Caco-2 (cell line): Measurements from ENCODE around the gene ANTKMT. TPM values are rescaled to one million over a fixed set of nuclear protein-coding genes. Genes with fewer than 3 reads are reported as not detected.
A peak's percentile ranks its signal among the peaks of the same experiment; 100 is the strongest.
"Not testable (repeated sequence)": the region's sequence is repeated elsewhere in the genome, so short reads cannot be mapped to it uniquely, and the experiment has no call there.

Experiments
- BruUV-seq: library from RNA; stranded (reverse); fragments of 400-500 nt; replicated peaks from 2 replicates; lab custom pipeline; 2021; lab: Mats Ljungman, UMichigan
- CTCF ChIA-PET: fragments of 300-600 bp; sonication (Branson Sonifier 250); formaldehyde crosslinking; loops from one replicate; lab custom pipeline; 2022; ENCODE audit warnings: antibody characterized with exemption; lab: Charles Lee
- POLR2A ChIA-PET: fragments of 300-600 bp; sonication (Branson Sonifier 250); formaldehyde crosslinking; loops from one replicate; lab custom pipeline; 2022; ENCODE audit warnings: antibody characterized with exemption; lab: Charles Lee
- DNase-seq, 2 experiments: peaks; one replicate each; pipeline versions ENCODE4 v3.0.0 to v3.0.0-alpha.2; 2020 to 2022
- H3K27me3 ChIP-seq: replicated peaks from 2 replicates; pipeline ENCODE4 v1.6.0; 2011; ENCODE audit warnings: low read length; ENCODE audit not compliant: control insufficient read depth, insufficient read depth
- H3K36me3 ChIP-seq: 2 replicates; pipeline ENCODE4 v1.5.1; 2011; ENCODE audit warnings: low read length; ENCODE audit not compliant: control insufficient read depth, insufficient read depth
- H3K4me1 ChIP-seq: fragments of 250-450 bp; sonication (Bioruptor Pico); 2 replicates; pipeline ENCODE4 v1.5.1; 2020; ENCODE audit warnings: mild to moderate bottlenecking
- H3K4me3 ChIP-seq: 2 replicates; pipeline ENCODE4 v1.5.1; 2011; ENCODE audit warnings: low read depth, mild to moderate bottlenecking, control low read depth, low read length
- H3K9me3 ChIP-seq: fragments of 250-450 bp; sonication (Bioruptor Pico); 2 replicates; pipeline ENCODE4 v1.5.1; 2020; ENCODE audit warnings: mild to moderate bottlenecking, moderate library complexity
- H3K27ac Mint-ChIP-seq: one replicate; pipeline ENCODE4 v1.8.0; 2022; ENCODE audit warnings: mixed read lengths; ENCODE audit not compliant: unreplicated experiment
- H3K27me3 Mint-ChIP-seq: one replicate; pipeline ENCODE4 v1.8.0; 2022; ENCODE audit warnings: mixed read lengths; ENCODE audit not compliant: insufficient read depth, unreplicated experiment
- H3K36me3 Mint-ChIP-seq: one replicate; pipeline ENCODE4 v1.8.0; 2022; ENCODE audit warnings: mild to moderate bottlenecking, mixed read lengths; ENCODE audit not compliant: insufficient read depth, unreplicated experiment
- H3K4me1 Mint-ChIP-seq: one replicate; pipeline ENCODE4 v1.8.0; 2022; ENCODE audit warnings: low read depth, mixed read lengths; ENCODE audit not compliant: unreplicated experiment
- H3K4me3 Mint-ChIP-seq: one replicate; pipeline ENCODE4 v1.8.0; 2022; ENCODE audit warnings: mild to moderate bottlenecking, moderate library complexity, mixed read lengths; ENCODE audit not compliant: unreplicated experiment
- H3K9me3 Mint-ChIP-seq: one replicate; pipeline ENCODE4 v1.8.0; 2022; ENCODE audit warnings: mixed read lengths; ENCODE audit not compliant: unreplicated experiment
- intact Hi-C: fragments of 100-400 bp; cut with micrococcal nuclease; formaldehyde crosslinking; loops from one replicate; pipeline ENCODE4 v1.10.0; 2022; ENCODE audit not compliant: unreplicated experiment
- total RNA-seq: library from RNA; stranded (reverse); gene quantifications from 2 replicates; pipeline ENCODE4 v1.2.3, GENCODE V29; 2022
- TF ChIP-seq, protein P1 (sequence below), 2 experiments: fragments of 200-600 bp in 1 of 2; IDR thresholded peaks; 1 replicate in 1 of 2; 2 replicates in 1 of 2; pipeline versions ENCODE4 v1.5.1 to v1.8.0; 2011 to 2022; ENCODE audit warnings: antibody characterized with exemption in 1 of 2, control low read depth in 1 of 2, inconsistent platforms in 1 of 2, low read depth in 1 of 2, low read length in 1 of 2, mild to moderate bottlenecking in 1 of 2, moderate library complexity in 1 of 2; ENCODE audit not compliant: insufficient read depth in 1 of 2, severe bottlenecking in 1 of 2, unreplicated experiment in 1 of 2

ANTKMT gene
- total RNA-seq, 1 experiment from 2014 or later = 42.6 TPM

DNA sequence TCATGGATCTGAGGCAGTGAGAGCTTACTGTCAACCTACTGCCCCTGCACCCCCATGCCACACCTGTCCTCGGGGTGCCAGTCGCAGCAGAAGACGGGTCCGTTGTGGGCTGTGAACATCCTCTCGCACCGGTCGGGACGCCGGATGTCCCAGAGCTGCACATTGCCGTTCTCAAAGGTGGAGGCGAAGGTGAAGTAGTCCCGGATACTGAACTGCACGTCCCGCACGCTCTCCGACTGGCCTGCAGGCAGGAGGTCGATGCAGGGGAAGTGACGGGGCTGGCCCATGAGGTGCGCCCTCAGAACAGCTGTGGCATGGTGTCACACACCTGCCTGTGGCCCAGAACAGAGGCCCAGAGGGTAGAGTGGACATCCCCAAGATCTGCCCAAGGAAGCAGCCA, 33.4 kb upstream of the ANTKMT start:
- peaks cover 44% of the 10 kb centered on the region for H3K36me3 Mint-ChIP-seq

DNA sequence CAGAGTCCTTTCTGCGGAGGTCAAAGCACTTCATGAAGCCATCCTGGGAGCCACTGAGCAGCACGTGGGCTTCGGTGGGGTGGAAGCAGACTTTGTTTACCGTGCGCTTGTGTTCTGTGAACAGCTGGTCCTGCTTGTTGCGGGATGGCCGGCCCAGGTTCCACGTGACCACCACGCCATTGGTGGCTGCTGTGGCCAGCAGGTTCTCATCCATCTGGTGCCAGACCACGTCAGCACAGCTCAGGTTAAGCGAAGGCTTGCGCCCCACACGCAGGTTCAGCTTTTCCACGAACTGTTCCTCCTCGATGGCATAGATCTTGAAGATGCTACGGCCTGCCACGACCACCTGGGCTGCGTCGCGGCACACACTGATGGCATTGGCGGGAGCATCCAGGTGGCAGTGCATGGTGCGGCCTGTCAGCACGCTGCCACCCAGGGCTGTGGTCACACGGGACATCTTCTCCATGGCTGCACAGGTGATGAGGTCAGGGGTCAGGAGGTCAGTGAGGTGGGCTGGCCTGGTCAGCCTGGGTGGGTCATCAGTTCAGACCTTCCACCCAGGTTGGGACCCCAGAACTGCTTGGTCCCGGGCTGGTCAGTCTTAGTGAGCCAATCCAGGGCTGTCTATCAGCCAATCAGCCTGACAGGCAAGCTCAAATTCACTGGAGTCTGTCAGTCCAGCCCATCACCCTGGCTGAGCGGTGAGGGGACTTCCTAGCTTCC, 31.6 kb upstream of the ANTKMT start:
- CTCF ChIA-PET = interaction anchor here (0.6 kb wide), 1 partner anchor 22 kb away, joined by 3 read pairs; the partner anchor contains the start of gene RHOT2
- H3K9me3 Mint-ChIP-seq = no peaks in the 10 kb centered on the region

More for the DNA sequence above, 33.4 kb upstream of the ANTKMT start:
- intact Hi-C loops = no loop called here
- no peaks in the 10 kb centered on the region for H3K9me3 ChIP-seq
- H3K27me3 Mint-ChIP-seq = no peaks in the 10 kb centered on the region
- H3K4me3 Mint-ChIP-seq = no peak overlapping the region
- peaks cover 23% of the 10 kb centered on the region for H3K4me1 ChIP-seq
- H3K9me3 Mint-ChIP-seq = no peaks in the 10 kb centered on the region
- ChIA-PET CTCF (no interaction called here), POLR2A (interaction anchor here (1.3 kb wide), 1 partner anchor 34 kb away, joined by 6 read pairs; the partner anchor contains the start of gene ANTKMT)
- no peak overlapping the region for H3K4me3 ChIP-seq
- peaks cover 7% of the 10 kb centered on the region for H3K4me1 Mint-ChIP-seq
- BruUV-seq = no TSS peak
- DNase-seq = no peak
- H3K36me3 ChIP-seq = 0 out of 2 replicates have a peak, but pooled peaks cover 1% of the 10 kb centered on the region
- no peak overlapping the region for H3K27ac Mint-ChIP-seq
- no peaks in the 10 kb centered on the region for H3K27me3 ChIP-seq
- TF ChIP-seq, protein P1, sequence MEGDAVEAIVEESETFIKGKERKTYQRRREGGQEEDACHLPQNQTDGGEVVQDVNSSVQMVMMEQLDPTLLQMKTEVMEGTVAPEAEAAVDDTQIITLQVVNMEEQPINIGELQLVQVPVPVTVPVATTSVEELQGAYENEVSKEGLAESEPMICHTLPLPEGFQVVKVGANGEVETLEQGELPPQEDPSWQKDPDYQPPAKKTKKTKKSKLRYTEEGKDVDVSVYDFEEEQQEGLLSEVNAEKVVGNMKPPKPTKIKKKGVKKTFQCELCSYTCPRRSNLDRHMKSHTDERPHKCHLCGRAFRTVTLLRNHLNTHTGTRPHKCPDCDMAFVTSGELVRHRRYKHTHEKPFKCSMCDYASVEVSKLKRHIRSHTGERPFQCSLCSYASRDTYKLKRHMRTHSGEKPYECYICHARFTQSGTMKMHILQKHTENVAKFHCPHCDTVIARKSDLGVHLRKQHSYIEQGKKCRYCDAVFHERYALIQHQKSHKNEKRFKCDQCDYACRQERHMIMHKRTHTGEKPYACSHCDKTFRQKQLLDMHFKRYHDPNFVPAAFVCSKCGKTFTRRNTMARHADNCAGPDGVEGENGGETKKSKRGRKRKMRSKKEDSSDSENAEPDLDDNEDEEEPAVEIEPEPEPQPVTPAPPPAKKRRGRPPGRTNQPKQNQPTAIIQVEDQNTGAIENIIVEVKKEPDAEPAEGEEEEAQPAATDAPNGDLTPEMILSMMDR (IDR thresholded peaks at IDR 0.05; ENCODE audit: insufficient read depth in 1 of 2, low read depth in 1 of 2, low read length in 1 of 2, severe bottlenecking in 1 of 2, unreplicated experiment in 1 of 2) = no peak

DNA sequence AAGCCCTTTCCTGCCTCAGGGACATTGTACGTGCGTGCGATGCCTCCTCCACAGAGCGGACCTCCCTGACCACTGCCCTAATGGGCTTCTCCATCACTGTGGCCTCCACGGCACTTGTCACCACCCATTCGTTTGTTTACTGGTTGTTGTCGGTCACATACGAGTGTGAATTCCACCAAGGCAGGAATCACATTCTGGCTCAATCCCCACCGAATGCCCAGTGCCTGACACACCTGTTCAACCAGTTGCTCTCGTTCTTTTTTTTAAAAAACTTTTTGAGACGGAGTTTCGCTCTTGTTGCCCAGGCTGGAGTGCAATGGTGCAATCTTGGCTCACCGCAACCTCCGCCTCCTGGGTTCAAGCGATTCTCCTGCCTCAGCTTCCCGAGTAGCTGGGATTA, 29.7 kb upstream of the ANTKMT start:
- Mint-ChIP-seq H3K4me3 (peak overlapping the region; percentile 87), H3K36me3 (peaks cover 20% of the 10 kb centered on the region)
- H3K4me3 ChIP-seq, H3K9me3 Mint-ChIP-seq, H3K9me3 ChIP-seq, H3K27ac Mint-ChIP-seq, BruUV-seq, intact Hi-C loops, H3K27me3 Mint-ChIP-seq, H3K4me1 Mint-ChIP-seq, CTCF ChIA-PET, DNase-seq, H3K36me3 ChIP-seq, POLR2A ChIA-PET, H3K27me3 ChIP-seq: not testable (repeated sequence)
- H3K4me1 ChIP-seq = peaks cover 15% of the 10 kb centered on the region; the same call in 1 of the 2 replicates

More for the DNA sequence above, 31.6 kb upstream of the ANTKMT start:
- H3K4me1 Mint-ChIP-seq = peaks cover 7% of the 10 kb centered on the region
- peaks cover 26% of the 10 kb centered on the region for H3K36me3 Mint-ChIP-seq
- Histone ChIP-seq H3K4me3 (peak overlapping the region; percentile 65), H3K9me3 (no peaks in the 10 kb centered on the region), H3K36me3 (no peaks in the 10 kb centered on the region), H3K4me1 (peaks cover 22% of the 10 kb centered on the region; the same call in 1 of the 2 replicates), H3K27me3 (no peaks in the 10 kb centered on the region)
- H3K27me3 Mint-ChIP-seq = no peaks in the 10 kb centered on the region
- no peak for DNase-seq
- TF ChIP-seq, protein P1 (IDR thresholded peaks at IDR 0.05; ENCODE audit: insufficient read depth in 1 of 2, low read depth in 1 of 2, low read length in 1 of 2, severe bottlenecking in 1 of 2, unreplicated experiment in 1 of 2) = no peak
- BruUV-seq = no TSS peak
- POLR2A ChIA-PET = interaction anchor here (0.6 to 1.4 kb wide), 2 partner anchors 9 to 573 kb away, joined by 3 to 6 read pairs; partner anchors contain the start of gene STUB1
- intact Hi-C loops = no loop called here
- H3K4me3 Mint-ChIP-seq = peak overlapping the region; percentile 87
- peak overlapping the region; percentile 95 for H3K27ac Mint-ChIP-seq
